Measurements from ENCODE around the gene MYL12A.

The MYL12A gene

DNA sequence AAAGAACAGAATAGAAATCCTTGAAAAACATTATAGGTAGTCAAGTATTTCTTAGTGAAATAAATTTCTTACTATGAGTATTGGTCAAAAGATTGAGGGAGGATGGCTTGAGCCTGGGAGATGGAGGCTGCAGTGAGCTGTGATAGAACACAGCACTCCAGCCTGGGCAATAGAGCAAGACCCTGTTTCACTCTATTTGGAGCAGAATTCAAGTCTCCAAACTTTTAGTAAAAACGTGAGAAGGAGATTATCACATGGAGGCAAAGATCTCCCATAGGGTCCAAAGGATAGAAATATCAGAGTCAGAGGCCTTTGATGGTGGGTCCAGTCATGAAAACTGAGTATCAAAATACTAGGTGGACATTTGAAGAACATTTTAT, 2.4 kb upstream of the MYL12A start:
- Mint-ChIP-seq H3K36me3 (peaks cover 30% of the 10 kb centered on the region), H3K27me3 (no peaks in the 10 kb centered on the region), H3K27ac (peak overlapping the region; percentile 91), H3K9me3 (peaks cover 5% of the 10 kb centered on the region), H3K4me3 (peak overlapping the region; percentile 83), H3K4me1 (peaks cover 24% of the 10 kb centered on the region)
- ATAC-seq: no peak

GRCh38 chr18:3245853-3246634, 1.6 kb upstream of the MYL12A start:
- H3K4me3 Mint-ChIP-seq: peak overlapping the region; percentile 83
- H3K36me3 Mint-ChIP-seq: peaks cover 29% of the 10 kb centered on the region
- peaks cover 32% of the 10 kb centered on the region for H3K4me1 Mint-ChIP-seq
- H3K27me3 Mint-ChIP-seq: no peaks in the 10 kb centered on the region
- H3K27ac Mint-ChIP-seq: peak overlapping the region; percentile 91
- no peaks in the 10 kb centered on the region for H3K9me3 Mint-ChIP-seq
- ATAC-seq: peak; percentile 69

- H3K4me1 Mint-ChIP-seq: peaks cover 35% of the 10 kb centered on the region
- peak overlapping the region; percentile 91 for H3K27ac Mint-ChIP-seq
- peak; percentile 9 for ATAC-seq
Observed at GRCh38 chr18:3246635-3247239, 864 bp upstream of the MYL12A start.

GRCh38 chr18:3248062-3248657, 559 bp downstream of the MYL12A start:
- H3K4me1 Mint-ChIP-seq: peaks cover 45% of the 10 kb centered on the region
- peak overlapping the region; percentile 83 for H3K4me3 Mint-ChIP-seq
- H3K27me3 Mint-ChIP-seq: no peaks in the 10 kb centered on the region
- ATAC-seq: no peak
- no peaks in the 10 kb centered on the region for H3K9me3 Mint-ChIP-seq
- H3K36me3 Mint-ChIP-seq: peaks cover 15% of the 10 kb centered on the region
- H3K27ac Mint-ChIP-seq: peak overlapping the region; percentile 91

More at GRCh38 chr18:3246635-3247239, 864 bp upstream of the MYL12A start:
- H3K9me3 Mint-ChIP-seq: no peaks in the 10 kb centered on the region
- no peaks in the 10 kb centered on the region for H3K27me3 Mint-ChIP-seq
- peaks cover 24% of the 10 kb centered on the region for H3K36me3 Mint-ChIP-seq
- peak overlapping the region; percentile 83 for H3K4me3 Mint-ChIP-seq

- Mint-ChIP-seq H3K27ac (peak overlapping the region; percentile 91), H3K36me3 (peaks cover 15% of the 10 kb centered on the region), H3K9me3 (no peaks in the 10 kb centered on the region), H3K4me3 (peak overlapping the region; percentile 83), H3K4me1 (peaks cover 51% of the 10 kb centered on the region), H3K27me3 (no peaks in the 10 kb centered on the region)
- ATAC-seq: no peak
Observed at GRCh38 chr18:3248658-3249359, 1.2 kb downstream of the MYL12A start.

DNA sequence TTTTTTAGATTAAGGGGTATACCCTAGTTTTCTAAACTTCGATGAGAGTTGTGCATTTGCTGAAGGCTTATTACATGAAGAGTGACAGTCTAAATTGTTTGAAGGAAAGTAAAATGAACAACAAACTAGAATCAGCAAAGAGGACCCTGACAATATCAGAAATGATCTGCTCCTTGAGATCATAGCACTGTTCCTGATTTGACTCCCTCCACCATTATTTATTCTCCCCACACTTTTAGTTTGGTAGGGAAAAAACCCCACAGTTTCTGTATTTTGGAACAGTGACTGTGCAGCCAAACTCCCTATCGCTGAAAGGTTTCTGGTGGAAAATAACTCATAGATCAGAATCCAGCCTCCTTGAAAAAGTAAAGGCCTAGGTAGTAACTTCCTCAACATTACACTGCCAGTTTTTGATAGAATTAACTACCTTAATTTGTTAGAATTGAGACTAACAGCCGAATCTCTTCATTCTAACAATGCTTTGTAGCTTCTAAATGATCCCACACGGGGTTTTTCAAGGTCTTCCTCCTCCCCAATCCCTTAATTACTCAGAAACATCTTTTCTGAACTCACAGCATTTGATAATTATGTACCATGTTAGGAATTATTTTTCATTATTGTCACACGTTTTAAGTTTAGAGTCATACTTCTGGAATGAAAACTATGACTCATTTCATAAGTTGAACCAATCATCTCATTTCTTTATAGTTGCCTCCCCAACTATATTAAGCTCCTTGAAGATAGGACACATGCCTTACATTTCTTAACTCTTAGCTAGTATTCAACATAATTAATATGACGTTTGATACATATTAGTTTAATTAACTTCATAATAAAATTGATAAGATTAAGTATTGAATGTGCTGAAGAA, 2.9 kb downstream of the MYL12A start:
- Mint-ChIP-seq H3K36me3 (peaks cover 29% of the 10 kb centered on the region), H3K4me3 (peak overlapping the region; percentile 64), H3K9me3 (no peaks in the 10 kb centered on the region), H3K27ac (peak overlapping the region; percentile 91), H3K27me3 (no peaks in the 10 kb centered on the region), H3K4me1 (peaks cover 57% of the 10 kb centered on the region)
- no peak for ATAC-seq

DNA sequence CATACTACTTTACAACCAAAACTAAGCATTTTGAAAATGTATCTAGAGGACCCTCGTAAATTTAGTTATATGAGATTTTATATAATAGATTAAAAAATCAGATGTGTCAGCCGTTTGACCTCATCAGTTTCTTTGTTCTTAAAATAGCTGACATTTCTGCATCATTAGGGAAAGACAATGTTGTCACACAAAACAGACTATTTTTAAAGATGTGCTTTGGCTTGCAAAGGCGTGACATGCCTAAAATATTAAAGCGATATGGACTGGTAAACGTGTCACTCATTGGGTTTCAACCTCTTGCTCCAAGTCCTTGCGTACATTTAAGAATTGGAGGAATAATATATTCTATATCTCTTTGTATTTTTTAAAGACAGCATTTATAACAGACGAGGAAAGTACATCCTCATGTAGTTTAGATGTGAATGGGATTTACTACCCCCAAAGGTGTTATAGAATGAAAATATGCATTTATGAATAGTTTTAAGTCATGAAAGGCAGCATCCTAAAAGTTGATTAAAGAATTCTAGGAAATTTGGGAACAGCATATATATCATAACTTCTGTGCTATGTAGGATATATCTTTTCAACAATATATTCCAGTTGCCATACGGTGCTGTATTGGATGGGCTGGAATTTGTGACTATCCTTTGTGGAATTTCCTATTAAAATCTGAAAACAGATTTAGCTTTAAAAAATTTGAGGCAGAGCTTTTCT, 3.8 kb downstream of the MYL12A start:
- no peak for ATAC-seq
- Mint-ChIP-seq H3K36me3 (peaks cover 39% of the 10 kb centered on the region), H3K27ac (no peak overlapping the region), H3K9me3 (no peaks in the 10 kb centered on the region), H3K27me3 (no peaks in the 10 kb centered on the region), H3K4me3 (no peak overlapping the region), H3K4me1 (peaks cover 58% of the 10 kb centered on the region)

GRCh38 chr18:3251963-3252277, 4.3 kb downstream of the MYL12A start:
- Mint-ChIP-seq H3K4me3 (no peak overlapping the region), H3K9me3 (no peaks in the 10 kb centered on the region), H3K4me1 (peaks cover 63% of the 10 kb centered on the region)

DNA sequence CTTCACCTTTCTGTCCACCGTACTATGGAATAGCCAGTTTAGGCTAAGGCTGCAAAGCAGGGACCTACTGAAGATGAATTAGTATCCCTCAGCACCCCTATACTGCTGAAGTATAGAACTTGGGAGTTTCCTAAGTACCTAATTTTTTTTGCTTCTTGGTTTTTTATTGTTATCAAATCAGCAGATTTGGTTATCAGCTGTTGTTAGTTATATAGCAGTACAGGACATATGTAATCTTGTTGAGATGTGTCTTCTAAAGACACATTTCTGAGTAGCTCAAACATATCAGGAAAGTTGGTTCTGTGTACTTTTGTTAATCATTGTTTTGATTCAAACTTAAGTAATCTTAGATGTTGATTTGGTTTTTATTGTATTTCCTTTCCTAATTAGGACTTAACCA, 5.2 kb downstream of the MYL12A start:
- Mint-ChIP-seq H3K27ac (no peak overlapping the region), H3K4me3 (no peak overlapping the region), H3K36me3 (peaks cover 47% of the 10 kb centered on the region), H3K4me1 (peaks cover 72% of the 10 kb centered on the region), H3K27me3 (no peaks in the 10 kb centered on the region), H3K9me3 (no peaks in the 10 kb centered on the region)
- no peak for ATAC-seq

More at GRCh38 chr18:3251963-3252277, 4.3 kb downstream of the MYL12A start:
- H3K36me3 Mint-ChIP-seq: peaks cover 44% of the 10 kb centered on the region
- no peak for ATAC-seq
- H3K27me3 Mint-ChIP-seq: no peaks in the 10 kb centered on the region
- no peak overlapping the region for H3K27ac Mint-ChIP-seq

DNA sequence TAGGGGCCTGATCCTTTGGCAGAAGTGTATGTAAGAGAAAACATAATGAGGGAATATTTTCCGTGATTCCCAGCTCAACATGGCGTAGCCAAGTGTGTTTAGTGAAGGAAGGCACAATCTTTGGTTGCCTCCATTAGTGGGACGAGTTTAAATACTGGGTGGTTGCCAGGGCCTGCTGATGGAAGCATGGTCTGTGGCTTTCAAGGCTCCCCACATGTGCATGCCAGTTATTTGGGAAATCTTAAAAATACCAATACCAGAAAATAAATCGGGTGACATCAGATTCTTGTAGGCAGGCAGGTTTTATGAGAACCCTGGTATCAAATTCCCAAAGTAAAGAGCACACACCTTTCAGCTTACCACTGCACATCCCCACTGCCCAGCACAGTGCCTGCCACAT, 7.1 kb downstream of the MYL12A start:
- ATAC-seq: no peak
- Mint-ChIP-seq H3K27me3 (no peaks in the 10 kb centered on the region), H3K9me3 (no peaks in the 10 kb centered on the region), H3K27ac (peak overlapping the region; percentile 87), H3K4me3 (no peak overlapping the region), H3K36me3 (peaks cover 48% of the 10 kb centered on the region), H3K4me1 (peaks cover 79% of the 10 kb centered on the region)

DNA sequence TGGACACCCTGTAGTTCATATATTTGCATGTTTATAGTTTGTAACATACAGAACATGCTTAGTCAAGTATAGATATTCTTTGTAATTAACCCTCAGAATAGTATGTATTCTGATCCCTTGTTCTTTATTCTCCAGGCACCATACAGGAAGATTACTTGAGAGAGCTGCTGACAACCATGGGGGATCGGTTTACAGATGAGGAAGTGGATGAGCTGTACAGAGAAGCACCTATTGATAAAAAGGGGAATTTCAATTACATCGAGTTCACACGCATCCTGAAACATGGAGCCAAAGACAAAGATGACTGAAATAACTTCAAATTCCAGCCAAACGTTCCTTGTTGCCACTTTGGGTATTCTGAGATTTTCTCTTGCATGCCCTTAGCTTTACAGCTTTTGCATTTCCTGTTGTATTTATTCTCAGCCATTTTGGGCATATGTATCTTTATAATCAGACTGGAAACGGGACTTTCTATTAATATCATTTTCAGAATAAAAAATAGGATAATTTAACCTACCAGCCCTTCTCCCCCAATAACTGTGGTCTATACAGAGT, 8.1 kb downstream of the MYL12A start:
- Mint-ChIP-seq H3K27me3 (no peaks in the 10 kb centered on the region), H3K9me3 (no peaks in the 10 kb centered on the region), H3K4me1 (peaks cover 83% of the 10 kb centered on the region), H3K36me3 (peaks cover 42% of the 10 kb centered on the region), H3K4me3 (no peak overlapping the region), H3K27ac (peak overlapping the region; percentile 87)
- peak; percentile 55 for ATAC-seq

GRCh38 chr18:3256693-3257626, 9.4 kb downstream of the MYL12A start:
- no peak for ATAC-seq
- Mint-ChIP-seq H3K27ac (peak overlapping the region; percentile 87), H3K36me3 (peaks cover 39% of the 10 kb centered on the region), H3K27me3 (no peaks in the 10 kb centered on the region), H3K9me3 (no peaks in the 10 kb centered on the region), H3K4me1 (peaks cover 79% of the 10 kb centered on the region), H3K4me3 (peak overlapping the region; percentile 29)

- no peak overlapping the region for H3K4me3 Mint-ChIP-seq
- no peak for ATAC-seq
- no peaks in the 10 kb centered on the region for H3K9me3 Mint-ChIP-seq
- no peaks in the 10 kb centered on the region for H3K27me3 Mint-ChIP-seq
- peak overlapping the region; percentile 87 for H3K27ac Mint-ChIP-seq
- peaks cover 39% of the 10 kb centered on the region for H3K36me3 Mint-ChIP-seq
- H3K4me1 Mint-ChIP-seq: peaks cover 79% of the 10 kb centered on the region
Observed at GRCh38 chr18:3257627-3258120, 10.1 kb downstream of the MYL12A start.

All from stimulated activated memory B cell treated with anti-CD40 and anti-IgM and Interleukin-4, amounts not matched to agents 10 μg/mL and 1 μg/mL and 100 μg/mL, for 72 hours (primary cell).